HG03432 (cell line): ENCODE data around the gene ACAD9.
"Not testable (repeated sequence)": the region's sequence is repeated elsewhere in the genome, so short reads cannot be mapped to it uniquely, and the experiment has no call there.

Experiments used
- ATAC-seq: cut with Tn5 transposase; IDR thresholded peaks from one replicate; pipeline ENCODE4 v1.9.1; 2021; ENCODE audit warnings: mild to moderate bottlenecking, moderate library complexity; ENCODE audit not compliant: unreplicated experiment

The ACAD9 gene

DNA sequence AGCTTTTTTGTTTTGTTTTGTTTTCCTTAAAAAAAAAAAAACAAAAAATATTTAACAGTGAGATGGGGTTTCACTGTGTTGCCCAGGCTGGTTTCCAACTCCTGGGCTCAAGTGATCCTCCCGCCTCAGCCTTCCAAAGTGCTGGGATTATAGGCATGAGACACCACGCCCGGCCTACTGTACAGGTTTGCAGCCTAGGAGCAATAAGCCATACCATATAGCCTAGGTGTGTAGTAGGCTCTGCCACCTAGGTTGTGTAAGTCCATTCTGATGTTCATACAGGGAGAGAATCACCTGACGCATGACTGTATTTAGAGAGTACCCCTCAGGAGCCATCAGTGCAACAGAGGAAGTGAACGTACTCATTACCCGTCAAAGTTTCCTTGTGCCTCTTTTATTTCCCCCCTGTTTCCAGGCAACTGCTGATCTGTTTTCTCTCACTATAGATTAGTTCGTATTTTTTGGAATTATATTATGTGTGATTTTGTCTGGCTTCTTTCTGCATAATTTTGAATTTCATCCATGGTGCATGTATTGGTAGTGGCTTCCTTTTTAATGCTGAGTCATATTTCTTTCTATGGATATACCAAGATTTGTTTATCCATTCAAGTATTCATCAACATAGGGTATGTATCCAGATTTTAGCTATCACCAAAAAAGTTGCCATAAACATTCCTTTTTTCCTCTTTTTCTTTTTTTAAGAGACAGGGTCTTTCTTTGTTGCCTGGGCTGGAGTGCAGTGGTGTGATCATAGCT lies 9.9 kb downstream of the ACAD9 start:
- no peak for ATAC-seq

DNA sequence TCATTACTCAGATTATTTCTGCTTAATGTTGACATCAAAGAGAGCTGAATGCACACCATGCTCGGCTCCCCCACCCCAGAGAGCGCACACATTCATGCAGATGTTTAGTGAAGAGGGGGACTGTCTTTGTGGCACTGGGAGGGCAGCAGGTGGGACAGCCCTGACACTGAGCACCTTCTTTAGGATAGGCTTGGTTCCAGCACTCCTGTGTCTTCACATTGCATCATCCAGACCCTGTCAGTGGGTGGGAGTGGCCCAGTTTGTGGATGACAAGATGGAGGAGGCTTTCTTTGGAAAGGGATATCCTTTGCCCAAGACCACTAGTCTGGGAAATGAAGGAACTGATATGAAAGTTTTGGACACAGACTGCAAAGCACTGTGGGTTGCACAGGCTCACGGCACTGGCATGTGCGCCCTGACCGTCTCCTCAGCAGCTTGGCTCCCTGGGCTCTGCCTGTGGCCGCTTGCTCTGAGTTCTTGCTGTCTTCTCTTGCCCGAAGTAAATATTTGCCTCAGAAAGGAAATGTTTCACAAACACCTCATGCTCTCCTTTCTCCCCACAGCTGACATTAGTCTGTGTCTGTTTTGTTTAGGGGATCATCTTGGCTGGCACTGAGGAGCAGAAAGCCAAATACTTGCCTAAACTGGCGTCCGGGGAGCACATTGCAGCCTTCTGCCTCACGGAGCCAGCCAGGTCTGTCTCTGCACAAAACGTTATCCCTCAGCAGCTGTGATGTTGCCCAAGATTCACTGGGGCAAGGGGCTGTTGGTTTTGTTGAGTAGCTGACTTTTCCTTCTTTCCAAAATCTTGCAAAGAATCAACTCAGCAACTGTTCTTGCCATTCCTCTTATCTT lies 16.6 kb downstream of the ACAD9 start:
- ATAC-seq = no peak

DNA sequence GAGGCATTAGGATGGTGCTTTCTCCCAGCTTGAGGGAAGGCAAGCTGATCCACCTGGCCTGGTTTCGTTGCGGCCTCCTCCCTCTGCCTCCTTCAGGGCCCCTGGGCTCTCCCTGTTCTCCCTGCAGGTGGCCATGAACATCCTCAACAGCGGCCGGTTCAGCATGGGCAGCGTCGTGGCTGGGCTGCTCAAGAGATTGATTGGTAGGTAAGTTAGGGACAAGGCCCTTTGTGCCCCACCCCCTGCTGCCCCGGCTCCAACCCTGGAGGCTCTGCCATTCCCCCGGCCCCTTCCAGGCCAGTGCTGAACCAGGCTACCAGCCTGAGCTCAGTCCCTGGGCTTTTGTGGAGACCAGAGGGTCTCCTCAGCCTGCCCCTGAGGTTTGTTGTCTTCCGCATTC lies 23.0 kb downstream of the ACAD9 start:
- ATAC-seq = no peak

DNA sequence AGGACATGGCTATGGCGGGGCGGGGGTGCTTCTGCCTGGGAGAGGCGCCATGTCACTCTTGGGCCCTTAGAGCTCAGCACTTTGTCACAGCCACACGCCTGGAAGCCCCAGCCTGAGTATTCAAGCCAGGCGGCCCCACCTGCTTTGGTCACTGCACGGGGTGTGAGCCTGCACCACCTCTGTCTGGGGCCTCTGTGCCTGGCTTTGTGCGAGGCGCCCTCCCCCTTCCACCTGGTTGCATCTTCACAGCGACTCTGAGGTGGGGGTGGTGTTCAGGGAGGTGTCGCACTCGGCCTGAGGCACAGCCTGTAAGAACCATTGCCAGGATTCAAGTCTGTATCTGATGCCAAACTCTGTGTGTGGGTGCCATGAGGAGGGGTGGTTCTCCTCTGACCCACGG lies 24.1 kb downstream of the ACAD9 start:
- ATAC-seq = no peak

DNA sequence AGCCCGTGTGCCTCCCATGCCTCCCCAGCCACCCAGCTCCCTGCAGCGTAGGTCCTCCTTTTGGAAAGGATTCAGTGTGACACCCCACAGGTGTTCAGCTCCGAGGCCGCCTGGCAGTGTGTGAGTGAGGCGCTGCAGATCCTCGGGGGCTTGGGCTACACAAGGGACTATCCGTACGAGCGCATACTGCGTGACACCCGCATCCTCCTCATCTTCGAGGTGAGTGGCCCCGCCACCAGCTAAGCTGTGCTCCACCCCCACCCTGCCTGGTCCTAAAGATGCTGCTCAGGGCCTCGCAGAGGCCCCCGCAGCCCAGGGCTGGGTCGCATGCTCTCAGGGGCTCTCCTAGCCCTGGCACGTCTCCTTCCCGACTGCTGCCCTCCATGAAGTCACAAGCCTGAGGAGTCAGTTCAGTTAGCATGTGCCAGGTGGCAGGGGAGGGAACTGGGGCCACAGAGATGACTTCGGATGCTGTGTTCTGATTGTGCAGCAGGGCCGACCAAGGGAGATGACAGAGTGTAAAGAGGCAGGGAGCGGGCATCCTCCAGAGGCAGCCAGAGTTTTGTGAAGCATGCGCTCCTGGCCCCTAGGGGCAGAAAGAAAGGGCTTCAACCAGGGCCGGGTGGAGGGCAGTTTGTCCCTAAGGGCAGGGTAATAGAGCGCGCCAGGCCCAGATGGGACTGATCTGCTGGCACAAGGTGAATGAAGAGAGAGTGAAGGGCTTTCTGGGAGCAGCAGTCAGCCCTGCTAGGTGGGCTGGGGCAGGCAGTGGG lies 26.8 kb downstream of the ACAD9 start:
- no peak for ATAC-seq

DNA sequence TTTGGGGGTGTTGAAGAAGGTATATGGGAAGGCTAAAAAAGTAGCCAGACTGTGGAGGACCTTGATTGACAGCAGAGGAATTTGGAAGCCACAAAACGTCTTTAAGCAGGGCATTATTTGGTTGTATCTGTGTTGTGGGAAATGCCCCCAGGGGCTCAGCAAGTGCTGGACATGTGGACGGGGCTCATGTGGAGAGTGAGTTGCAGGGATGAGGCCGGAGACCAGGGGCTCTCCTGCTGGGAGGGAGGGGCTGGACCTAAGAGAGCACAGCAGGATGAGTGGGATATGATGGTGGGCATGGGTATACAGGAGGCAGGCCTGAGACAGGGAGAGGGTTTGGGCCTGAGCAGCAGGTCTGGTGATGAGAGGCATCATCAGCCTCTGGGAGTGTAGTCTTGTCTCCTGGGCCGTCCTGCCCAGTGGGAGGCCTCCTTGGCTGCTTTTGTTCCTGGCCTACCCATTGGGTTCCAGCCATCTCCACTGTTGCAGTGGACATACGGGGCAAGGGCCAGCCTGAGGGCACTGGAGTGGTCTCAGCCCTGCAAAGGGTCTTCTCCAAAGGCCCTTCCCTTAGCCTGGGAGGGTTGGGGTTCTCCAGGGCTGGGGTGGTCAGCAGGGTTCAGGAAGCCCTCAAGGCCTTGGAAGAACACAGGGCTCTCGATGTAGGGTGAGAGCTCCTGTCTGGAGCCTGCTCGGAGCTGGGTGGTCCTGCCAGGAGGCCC lies 27.5 kb downstream of the ACAD9 start:
- no peak for ATAC-seq

DNA sequence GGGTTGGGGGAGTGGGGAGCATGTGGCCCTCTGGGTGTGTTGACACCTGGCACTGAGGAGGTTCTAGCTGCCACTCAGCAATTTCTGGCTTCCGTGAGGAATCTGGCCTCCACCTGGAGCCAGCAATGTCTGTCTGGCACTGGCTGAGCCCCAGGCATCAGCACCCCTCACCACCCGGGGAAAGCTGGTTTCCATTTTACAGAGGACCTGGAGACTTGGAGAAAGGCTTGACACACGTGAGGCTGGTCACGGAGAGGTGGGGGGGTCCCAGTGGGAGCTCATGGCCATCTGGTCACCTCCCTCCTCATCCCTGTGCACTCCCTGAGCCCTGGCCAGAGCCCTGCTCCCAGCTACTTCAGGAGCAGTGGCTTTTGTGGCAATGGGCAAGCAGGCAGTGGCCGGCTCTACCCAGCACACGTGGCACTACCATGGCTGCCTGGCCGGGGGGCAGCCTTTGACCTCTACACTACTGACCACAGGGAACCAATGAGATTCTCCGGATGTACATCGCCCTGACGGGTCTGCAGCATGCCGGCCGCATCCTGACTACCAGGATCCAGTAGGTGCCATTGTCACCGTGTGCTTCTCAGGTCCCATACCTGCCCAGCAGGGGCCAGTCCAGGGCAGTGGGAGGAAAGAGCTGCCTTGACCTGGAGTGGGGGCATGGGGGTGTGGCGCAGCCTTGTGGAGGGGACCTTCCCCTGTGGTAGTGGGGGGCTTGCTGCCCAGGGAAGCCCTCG lies 28.5 kb downstream of the ACAD9 start:
- ATAC-seq = no peak

DNA sequence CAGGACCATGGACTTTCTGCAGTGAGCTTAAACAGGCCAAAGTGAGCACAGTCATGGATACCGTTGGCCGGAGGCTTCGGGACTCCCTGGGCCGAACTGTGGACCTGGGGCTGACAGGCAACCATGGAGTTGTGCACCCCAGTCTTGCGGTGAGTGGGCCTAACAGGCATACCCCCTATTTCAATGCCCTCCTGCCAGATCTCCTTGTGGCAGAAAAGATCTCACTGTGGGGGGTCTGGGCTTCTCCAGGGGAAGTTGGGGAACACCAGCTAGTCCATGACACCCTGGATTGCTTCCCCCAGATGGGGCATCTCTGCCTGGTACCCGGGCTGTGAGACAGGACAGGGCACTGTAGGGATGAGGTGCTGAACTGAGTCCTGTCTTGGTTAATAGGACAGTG lies 29.5 kb downstream of the ACAD9 start:
- ATAC-seq = no peak

DNA sequence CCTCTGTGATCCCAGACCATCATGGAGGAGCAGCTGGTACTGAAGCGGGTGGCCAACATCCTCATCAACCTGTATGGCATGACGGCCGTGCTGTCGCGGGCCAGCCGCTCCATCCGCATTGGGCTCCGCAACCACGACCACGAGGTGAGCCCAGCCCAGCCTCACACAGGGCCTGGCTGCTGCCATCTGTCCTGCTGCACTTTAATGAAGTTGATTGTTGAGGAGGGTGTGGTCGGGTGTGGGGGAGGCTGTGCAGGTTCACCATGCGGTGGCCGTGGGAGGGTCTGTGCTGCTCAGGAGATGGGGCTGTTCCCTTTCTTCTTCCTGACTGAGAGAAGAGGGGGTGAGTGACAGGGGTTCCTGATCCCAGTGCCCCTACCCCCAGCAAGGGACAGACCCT lies 30.6 kb downstream of the ACAD9 start:
- no peak for ATAC-seq

DNA sequence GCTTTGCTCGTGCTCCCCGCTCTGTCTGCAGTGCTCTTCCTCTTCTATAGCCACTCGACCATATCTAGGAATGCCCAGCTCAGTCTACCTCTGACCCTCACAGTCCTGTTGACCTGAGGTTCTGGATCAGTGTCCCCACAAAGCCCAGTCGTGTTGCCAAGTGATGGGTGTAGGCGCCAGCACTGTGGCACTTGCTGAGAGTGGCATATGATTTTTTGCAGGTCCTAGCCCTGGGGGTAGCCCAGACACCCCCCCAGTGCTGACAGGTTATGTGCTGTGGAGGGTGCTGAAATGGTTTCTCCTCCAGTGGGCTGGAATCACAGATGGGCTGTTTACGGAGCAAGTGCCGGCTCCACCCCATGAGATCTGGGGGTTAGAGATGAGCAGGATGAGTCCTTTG lies 32.5 kb downstream of the ACAD9 start:
- ATAC-seq = no peak

DNA sequence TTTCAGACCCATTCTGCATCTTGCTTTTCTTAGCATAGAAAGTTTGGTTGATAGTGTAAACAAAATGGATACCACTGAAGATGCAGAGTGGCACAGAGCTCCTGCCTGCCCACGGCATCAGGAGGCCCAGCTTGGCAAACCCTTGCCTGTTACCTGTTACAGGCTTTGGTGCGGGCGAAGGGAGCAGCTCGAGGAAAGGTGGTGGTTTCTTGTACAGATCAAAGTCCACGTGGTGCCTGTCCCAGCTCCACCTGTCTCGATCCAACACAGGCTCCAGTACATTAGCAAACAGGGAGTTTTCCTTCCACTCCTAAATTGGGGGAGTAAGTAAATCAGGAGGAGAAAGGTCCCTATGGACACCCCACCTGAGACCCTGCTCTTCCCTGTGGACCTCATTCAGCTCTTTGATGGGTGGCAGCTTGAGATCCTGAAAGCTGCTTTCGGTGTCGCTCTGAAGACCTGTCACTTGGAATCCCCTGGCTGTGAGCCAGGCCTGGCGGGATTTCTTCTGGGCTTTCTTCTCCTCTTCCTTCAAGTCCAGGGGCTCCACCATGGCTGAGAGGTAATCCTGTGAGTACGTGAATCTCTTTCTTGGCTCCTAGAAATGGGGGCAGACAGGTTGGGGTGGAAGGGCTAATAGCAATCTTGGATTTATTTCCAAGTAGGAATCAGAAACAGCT lies 35.7 kb downstream of the ACAD9 start:
- ATAC-seq = no peak

DNA sequence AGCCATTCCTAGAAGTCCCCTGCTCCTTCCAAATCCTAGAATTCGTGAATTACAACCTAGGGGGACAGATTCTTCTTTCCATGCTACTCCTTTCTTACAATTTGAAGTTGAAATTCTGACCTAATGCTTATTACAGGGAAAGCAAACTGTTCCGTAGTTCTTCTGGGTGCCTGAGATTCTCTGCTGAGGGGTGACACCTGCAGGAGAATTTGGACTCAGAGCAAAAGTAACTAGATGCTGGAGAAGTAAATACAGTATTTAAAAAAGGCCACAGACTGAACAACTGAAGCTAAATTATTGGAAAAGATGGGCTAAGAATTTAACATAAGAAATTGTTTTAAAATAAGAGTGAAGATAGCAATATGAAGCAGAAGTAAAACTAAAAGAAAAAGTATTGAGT lies 37.9 kb downstream of the ACAD9 start:
- no peak for ATAC-seq

DNA sequence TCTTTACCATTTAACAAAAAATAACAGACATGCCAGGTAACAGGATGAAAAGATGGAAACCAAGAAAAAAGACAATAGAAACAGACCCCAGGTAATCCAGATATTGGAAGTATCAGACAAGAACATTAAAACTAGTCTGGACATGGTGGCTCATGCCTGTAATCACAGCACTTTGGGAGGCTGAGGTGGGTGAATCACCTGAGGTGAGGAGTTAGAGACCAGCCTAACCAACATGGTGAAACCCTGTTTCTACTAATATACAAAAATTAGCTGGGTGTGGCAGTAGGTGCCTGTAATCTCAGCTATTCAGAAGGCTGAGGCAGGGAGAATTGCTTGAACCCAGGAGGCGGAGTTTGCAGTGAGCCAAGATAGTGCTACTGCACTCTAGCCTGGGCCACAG lies 40.6 kb downstream of the ACAD9 start:
- ATAC-seq = no peak

DNA sequence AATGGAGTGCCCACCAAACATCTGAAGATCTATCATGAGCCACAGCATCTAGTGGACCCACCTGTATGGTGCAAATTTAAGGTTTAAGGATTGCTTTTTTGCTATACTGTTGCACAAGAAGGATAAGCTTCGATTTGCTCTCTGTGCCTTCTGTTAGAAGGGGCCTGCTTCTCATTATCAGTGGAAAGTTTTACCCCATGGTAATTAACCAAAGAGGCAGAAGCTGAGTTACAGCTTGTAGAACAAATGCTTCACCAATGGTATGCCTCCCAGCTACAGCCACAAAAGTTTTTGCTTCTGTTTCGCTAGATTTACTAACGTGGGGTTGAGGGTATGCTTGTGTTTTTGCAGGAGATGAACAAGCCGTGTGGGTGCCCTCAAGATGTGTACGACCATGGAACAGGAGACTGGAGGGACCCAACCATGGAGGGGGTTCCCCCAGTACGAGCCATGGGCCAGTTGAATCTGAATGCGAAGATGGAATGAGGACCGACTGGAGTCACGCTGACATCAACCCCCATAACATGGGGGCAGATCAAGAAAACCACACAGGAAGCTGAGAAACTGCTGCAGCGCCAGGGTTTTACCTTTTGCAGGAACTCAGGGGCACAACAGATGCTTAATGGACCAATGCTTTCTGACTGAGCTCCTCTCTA lies 43.5 kb downstream of the ACAD9 start:
- no peak for ATAC-seq

DNA sequence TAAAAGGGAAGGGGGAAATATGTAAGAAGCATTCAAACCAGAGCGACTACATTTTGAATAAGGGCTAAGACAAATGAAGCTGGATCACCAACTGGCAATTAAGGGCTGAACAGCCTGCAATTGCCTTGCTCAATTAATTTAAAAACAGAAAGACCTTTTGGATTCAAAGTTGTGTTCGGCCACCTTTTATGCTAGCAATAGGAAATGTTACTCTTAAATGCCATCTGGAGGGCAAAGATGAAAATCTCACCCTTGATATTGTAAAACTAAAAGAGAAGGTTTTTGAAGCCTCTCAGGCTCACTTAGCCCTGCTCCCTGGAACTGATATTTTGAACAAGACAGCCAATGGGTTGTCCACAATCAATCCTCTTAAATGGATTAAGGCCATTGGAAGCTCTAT lies 44.2 kb downstream of the ACAD9 start:
- no peak for ATAC-seq

DNA sequence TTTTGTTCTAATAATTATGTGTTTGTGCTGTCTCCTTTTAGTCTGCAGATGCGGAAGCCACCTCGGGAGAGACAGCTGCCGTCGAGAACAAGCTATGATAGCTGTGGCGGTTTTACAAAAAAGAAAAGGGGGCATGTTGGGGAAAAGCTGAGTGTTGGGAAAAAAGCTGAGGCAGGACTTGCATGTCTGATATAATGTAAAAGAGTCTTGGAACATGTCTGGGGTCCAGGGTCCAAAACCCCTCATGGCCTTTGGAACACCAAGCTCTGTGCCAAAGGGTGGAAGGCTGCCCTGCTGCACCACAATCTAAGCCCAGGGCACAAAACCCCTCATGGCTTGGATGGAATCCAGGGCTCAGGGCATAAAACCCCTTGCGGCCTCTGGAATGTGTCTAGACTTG lies 44.6 kb downstream of the ACAD9 start:
- ATAC-seq = not testable (repeated sequence)

DNA sequence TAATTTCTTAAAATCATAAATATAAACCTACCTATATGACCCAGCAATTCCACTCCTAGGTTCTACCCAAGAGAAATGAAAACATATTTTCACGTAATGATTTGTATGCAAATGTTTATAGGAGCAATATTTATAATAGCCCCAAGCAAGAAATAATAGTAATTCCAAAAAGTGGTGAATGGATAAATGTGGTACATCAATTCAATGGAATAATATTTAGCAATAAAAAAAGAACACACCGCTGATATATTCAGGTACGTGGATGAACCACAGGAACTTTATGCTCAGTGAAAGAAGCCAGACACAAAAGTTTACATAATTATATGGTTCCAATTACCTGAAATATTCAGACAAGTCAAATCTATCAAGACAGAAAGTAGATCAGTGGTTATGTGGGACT lies 49.9 kb downstream of the ACAD9 start:
- ATAC-seq = no peak

DNA sequence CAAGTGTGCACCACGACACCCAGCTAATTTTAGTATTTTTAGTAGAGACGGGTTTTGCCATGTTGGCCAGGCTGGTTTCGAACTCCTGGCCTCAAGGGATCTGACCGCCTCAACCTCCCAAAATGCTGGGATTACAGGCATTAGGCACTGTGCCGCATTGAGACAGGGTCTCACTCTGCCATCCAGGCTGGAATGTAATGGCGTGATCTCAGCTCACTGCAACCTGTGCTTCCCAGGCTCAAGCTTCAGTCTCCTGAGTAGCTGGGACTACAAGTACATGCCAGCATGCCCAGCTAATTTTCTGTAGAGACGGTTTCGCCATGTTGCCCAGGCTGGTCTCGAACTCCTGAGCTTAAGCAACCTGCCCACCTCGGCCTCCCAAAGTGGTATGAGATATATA lies 51.6 kb downstream of the ACAD9 start:
- ATAC-seq = no peak

DNA sequence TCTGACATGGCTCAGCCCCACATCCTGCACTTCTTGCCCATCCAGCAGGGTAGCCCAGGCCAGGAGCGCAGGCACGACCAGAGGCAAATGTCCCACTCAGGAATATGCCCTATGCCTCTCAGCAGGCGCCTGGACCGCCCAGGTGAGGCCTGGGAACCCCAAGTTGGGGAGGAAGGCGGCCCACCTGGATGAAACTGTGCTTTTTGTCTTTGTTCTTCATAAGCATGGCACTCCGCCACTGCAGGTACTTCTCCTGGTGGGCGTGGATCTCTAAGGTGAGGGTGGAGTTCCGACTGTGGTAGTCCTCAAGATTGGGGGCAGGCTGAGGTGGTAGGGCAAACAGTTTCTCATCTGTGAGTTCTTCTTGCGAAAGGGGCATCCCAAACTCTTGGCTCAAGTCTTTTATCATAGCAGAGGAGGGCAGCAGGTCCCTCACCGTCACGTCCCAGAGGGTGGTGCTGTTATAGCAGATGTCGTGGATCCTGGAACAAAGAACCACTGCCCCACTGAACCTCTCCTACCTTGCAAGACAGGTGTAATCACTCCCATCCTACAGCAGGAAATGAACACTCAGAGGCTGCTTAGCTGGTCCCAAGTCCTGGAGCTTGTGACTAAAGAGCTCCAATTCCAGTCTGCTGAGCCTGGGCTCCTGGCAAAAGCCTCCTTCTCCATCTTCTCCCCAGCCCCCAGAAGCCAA lies 53.2 kb downstream of the ACAD9 start:
- ATAC-seq = no peak
